Measurements from ENCODE around the gene FAT2.

FAT2 gene, protein sequence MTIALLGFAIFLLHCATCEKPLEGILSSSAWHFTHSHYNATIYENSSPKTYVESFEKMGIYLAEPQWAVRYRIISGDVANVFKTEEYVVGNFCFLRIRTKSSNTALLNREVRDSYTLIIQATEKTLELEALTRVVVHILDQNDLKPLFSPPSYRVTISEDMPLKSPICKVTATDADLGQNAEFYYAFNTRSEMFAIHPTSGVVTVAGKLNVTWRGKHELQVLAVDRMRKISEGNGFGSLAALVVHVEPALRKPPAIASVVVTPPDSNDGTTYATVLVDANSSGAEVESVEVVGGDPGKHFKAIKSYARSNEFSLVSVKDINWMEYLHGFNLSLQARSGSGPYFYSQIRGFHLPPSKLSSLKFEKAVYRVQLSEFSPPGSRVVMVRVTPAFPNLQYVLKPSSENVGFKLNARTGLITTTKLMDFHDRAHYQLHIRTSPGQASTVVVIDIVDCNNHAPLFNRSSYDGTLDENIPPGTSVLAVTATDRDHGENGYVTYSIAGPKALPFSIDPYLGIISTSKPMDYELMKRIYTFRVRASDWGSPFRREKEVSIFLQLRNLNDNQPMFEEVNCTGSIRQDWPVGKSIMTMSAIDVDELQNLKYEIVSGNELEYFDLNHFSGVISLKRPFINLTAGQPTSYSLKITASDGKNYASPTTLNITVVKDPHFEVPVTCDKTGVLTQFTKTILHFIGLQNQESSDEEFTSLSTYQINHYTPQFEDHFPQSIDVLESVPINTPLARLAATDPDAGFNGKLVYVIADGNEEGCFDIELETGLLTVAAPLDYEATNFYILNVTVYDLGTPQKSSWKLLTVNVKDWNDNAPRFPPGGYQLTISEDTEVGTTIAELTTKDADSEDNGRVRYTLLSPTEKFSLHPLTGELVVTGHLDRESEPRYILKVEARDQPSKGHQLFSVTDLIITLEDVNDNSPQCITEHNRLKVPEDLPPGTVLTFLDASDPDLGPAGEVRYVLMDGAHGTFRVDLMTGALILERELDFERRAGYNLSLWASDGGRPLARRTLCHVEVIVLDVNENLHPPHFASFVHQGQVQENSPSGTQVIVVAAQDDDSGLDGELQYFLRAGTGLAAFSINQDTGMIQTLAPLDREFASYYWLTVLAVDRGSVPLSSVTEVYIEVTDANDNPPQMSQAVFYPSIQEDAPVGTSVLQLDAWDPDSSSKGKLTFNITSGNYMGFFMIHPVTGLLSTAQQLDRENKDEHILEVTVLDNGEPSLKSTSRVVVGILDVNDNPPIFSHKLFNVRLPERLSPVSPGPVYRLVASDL (N-terminal part only)

DNA sequence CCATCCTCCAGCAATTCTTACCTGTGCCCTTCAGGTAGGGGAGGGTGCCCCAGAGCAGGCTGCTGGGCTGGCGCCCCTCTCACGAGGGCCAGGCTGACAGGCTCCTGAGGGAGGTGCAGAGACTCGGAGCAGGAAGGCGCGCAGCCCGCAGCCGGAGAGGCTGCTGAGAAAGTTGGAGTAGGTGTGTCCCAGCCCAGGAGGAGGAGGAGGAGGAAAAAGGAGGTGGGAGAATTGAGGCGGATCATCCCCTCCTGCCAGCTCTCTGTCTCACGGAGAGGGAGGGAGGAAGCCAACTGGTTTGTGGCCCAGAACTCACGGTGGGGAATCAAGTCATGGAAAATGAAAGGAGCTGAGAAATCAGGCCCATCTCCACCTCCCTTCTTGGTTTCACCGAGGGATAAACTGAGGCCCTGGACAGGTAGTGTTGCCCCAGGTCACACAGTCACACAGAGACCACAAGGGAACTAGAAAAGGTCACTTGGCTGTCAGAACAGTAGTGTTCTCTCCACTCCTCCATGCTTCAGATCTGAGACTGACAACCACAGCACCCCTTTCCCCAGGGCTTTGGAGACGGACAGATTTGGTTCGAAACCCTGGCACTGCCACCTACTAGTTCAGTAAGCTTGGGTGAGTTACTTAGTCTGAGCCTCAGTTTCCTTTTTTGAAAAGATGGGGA, at the start of gene FAT2:
Gene FAT2 (minus strand): TSS at position 188 of the 676 bp plus-strand sequence. CDS start 22,400 bp downstream, outside the sequence.
- DNase-seq (ENCODE audit: low read depth): no peak
- H3K4me3 ChIP-seq (ENCODE audit: low read depth, low read length): no peak within 1 kb of the TSS
- TF ChIP-seq, protein P1, sequence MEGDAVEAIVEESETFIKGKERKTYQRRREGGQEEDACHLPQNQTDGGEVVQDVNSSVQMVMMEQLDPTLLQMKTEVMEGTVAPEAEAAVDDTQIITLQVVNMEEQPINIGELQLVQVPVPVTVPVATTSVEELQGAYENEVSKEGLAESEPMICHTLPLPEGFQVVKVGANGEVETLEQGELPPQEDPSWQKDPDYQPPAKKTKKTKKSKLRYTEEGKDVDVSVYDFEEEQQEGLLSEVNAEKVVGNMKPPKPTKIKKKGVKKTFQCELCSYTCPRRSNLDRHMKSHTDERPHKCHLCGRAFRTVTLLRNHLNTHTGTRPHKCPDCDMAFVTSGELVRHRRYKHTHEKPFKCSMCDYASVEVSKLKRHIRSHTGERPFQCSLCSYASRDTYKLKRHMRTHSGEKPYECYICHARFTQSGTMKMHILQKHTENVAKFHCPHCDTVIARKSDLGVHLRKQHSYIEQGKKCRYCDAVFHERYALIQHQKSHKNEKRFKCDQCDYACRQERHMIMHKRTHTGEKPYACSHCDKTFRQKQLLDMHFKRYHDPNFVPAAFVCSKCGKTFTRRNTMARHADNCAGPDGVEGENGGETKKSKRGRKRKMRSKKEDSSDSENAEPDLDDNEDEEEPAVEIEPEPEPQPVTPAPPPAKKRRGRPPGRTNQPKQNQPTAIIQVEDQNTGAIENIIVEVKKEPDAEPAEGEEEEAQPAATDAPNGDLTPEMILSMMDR (IDR thresholded peaks at IDR 0.05; ENCODE audit: low read depth, low read length, missing control alignments): no peak

DNA sequence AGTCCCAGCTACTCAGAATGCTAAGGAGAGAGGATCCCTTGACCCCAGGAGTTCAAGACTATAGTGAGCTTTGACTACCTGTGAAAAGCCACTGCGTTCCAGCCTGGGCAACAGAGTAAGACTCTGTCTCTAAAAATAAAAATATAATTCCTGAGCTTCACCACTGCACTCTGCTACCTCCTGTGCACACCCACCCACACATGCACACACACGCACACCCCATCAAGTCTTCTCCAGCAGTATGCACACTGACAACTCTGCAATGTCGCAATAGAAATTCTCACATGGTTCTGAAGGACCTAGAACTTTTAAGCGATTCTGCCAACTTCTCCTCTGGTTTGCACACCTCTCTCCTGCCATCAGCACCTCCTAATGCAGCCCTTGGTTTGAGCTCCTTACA, 47.5 kb upstream of the FAT2 start:
- no peak overlapping the region for H3K4me3 ChIP-seq (ENCODE audit: low read depth, low read length)
- TF ChIP-seq, protein P1 (IDR thresholded peaks at IDR 0.05; ENCODE audit: low read depth, low read length, missing control alignments): no peak
- no peak for DNase-seq (ENCODE audit: low read depth)

DNA sequence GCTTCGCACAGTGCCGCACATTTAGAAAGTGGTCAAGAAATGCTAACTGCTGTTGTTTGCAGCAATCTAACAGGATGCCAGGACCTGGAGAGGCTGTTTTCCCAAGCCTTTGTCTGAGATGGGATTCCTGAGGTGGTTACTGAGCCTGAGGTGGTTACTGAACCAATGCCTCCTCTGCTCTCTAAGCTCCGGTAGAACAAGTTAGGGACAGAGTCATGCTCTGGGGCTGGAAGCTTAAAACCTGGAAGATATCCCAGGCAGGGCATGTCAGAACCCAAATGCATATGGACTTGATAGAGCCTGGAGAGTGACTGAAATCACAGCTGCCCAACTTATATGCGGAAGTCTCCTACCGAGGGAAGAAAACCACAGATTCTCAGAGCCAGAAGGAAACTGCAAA, 46.5 kb upstream of the FAT2 start:
- H3K4me3 ChIP-seq (ENCODE audit: low read depth, low read length): no peak overlapping the region
- DNase-seq (ENCODE audit: low read depth): no peak
- TF ChIP-seq, protein P1 (IDR thresholded peaks at IDR 0.05; ENCODE audit: low read depth, low read length, missing control alignments): no peak

DNA sequence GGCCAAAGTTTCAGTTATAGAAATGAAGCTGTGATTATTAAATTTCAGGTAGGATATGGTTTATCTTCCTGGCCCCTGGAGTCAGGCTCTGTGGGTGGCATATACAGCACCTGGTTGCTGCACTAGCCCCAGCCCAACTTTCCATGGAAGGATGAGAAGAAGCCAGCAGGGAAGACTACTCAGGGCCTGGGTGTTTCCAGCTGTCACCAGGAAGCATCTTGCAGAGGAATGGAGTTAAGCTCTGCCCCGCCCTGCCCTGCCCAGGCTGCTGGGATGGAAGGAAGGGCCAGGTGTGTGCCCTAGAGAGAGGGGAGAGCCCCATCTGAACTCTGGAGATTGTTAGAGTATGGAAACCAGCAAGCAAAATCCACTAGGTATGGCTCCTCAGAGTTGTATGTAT, 42.8 kb upstream of the FAT2 start:
- TF ChIP-seq, protein P1 (IDR thresholded peaks at IDR 0.05; ENCODE audit: low read depth, low read length, missing control alignments): no peak
- no peak for DNase-seq (ENCODE audit: low read depth)
- H3K4me3 ChIP-seq (ENCODE audit: low read depth, low read length): no peak overlapping the region

DNA sequence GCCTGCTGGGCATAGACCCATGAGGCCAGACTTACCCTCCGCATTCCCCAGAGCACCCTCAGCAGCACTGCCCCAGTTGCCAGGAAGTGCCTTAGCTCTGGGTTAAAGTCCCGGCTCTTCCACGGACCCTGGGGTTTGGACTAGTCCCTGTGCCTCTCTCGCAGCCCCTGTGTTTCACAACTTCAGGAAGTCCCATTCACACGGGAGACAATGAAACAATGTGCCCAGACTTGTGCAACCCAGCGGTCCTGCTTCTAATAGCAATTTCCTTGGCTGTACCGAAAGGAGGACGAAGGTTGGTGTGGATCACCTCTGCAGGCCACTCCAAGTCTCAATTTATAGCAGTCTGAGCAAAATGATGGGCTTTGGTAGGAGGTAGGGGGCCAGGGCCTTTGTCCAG, 41.8 kb upstream of the FAT2 start:
- DNase-seq (ENCODE audit: low read depth): no peak
- no peak overlapping the region for H3K4me3 ChIP-seq (ENCODE audit: low read depth, low read length)
- TF ChIP-seq, protein P1 (IDR thresholded peaks at IDR 0.05; ENCODE audit: low read depth, low read length, missing control alignments): no peak

DNA sequence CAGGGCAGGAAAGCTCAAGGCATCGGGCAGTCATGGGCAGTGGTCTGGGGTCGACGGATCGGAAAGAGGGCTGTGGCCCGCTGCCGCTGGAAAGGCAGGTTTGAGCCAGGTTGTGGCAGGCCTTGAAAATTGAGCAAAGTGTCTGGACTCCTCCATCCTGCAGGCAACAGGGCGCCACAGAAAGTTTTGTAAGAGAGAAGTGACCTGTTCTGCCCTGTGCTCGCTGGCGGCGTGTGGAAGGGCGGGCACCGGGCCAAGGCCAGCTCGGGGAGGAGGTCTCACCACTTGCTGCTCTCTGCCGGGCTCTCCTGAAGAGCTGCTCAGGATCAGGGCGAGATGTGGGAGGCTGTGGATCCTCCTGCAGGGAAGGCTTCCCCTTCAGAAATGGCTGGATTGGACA, 41.4 kb upstream of the FAT2 start:
- no peak overlapping the region for H3K4me3 ChIP-seq (ENCODE audit: low read depth, low read length)
- no peak for DNase-seq (ENCODE audit: low read depth)
- TF ChIP-seq, protein P1 (IDR thresholded peaks at IDR 0.05; ENCODE audit: low read depth, low read length, missing control alignments): no peak

Measured in GM12864 (cell line).